Measurements from ENCODE around the gene CFDP1.

GRCh38 chr16:75320435-75320834 lies 112.9 kb downstream of the CFDP1 start:
- no peak for TF ChIP-seq EZH2phosphoT487 (IDR thresholded peaks at IDR 0.05; ENCODE audit: borderline replicate concordance, low read length)
- TF ChIP-seq CTCF (conservative IDR thresholded peaks at IDR 0.05; ENCODE audit: low read depth, low read length), result no peak
- no peak for TF ChIP-seq EZH2 (IDR thresholded peaks at IDR 0.05; ENCODE audit: low read length, unreplicated experiment)

Data from PC-3 (cell line).